Measurements from ENCODE around the gene LDOC1.

DNA sequence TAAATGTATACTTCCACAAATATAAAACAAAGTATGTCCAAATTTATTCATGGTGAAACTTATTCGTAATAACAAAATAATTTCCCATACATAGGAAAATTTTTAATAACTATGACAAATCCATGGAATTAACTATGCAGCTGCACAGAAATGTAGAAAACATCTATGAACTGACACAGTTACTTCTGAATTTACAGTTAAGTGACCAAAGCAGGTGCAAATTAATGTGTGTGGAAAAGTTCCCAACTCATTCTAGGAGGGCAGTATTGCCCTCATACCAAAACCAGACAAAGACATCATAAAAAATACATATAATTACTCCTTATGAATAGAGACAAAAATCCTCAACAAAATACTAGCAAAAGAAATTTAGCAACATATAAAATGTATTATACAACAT, 12.5 kb downstream of the LDOC1 start:
- no peak for TF ChIP-seq CTCF (IDR thresholded peaks at IDR 0.05)
- TF ChIP-seq POLR2A (IDR thresholded peaks at IDR 0.05): no peak
